ENCODE data around the gene KCNQ1OT1.

GRCh38 chr11:2688381-2689231, 11.2 kb downstream of the KCNQ1OT1 start:
- TF ChIP-seq, protein P1, sequence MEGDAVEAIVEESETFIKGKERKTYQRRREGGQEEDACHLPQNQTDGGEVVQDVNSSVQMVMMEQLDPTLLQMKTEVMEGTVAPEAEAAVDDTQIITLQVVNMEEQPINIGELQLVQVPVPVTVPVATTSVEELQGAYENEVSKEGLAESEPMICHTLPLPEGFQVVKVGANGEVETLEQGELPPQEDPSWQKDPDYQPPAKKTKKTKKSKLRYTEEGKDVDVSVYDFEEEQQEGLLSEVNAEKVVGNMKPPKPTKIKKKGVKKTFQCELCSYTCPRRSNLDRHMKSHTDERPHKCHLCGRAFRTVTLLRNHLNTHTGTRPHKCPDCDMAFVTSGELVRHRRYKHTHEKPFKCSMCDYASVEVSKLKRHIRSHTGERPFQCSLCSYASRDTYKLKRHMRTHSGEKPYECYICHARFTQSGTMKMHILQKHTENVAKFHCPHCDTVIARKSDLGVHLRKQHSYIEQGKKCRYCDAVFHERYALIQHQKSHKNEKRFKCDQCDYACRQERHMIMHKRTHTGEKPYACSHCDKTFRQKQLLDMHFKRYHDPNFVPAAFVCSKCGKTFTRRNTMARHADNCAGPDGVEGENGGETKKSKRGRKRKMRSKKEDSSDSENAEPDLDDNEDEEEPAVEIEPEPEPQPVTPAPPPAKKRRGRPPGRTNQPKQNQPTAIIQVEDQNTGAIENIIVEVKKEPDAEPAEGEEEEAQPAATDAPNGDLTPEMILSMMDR (IDR thresholded peaks at IDR 0.05) = no peak
- no peak for TF ChIP-seq POLR2A (IDR thresholded peaks at IDR 0.05)
- no peak for TF ChIP-seq POLR2AphosphoS5 (IDR thresholded peaks at IDR 0.05)
